Measurements from ENCODE around the gene GUK1.

GUK1 gene

GRCh38 chr1:228139406-228139930 lies 611 bp upstream of the GUK1 start:
- no peak for DNase-seq

DNA sequence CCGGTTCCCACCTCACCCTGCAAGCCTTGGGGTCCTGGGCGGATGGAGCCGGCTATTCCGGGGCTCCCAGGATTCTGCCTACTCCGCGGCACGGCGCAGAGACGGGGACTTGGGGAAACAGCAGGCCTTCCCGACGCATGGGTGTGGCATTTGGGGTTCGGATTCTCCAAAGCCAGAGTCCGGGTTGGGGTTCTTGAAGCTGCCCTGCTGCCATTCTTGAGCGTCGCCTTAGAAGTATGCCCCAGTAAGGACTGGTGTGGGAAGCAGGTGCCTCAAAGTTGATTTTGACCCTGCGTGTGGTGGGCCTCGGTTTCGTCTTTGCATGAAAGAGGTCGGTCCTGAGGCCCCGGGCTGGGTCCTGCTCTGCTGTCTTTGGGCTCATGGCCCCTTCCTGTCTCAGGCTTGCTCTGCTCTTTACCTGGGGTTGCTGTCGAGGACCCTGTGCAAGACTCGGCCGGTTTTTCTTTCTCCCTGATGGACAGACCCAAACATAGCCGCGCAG lies 696 bp downstream of the GUK1 start:
- no peak for DNase-seq

DNA sequence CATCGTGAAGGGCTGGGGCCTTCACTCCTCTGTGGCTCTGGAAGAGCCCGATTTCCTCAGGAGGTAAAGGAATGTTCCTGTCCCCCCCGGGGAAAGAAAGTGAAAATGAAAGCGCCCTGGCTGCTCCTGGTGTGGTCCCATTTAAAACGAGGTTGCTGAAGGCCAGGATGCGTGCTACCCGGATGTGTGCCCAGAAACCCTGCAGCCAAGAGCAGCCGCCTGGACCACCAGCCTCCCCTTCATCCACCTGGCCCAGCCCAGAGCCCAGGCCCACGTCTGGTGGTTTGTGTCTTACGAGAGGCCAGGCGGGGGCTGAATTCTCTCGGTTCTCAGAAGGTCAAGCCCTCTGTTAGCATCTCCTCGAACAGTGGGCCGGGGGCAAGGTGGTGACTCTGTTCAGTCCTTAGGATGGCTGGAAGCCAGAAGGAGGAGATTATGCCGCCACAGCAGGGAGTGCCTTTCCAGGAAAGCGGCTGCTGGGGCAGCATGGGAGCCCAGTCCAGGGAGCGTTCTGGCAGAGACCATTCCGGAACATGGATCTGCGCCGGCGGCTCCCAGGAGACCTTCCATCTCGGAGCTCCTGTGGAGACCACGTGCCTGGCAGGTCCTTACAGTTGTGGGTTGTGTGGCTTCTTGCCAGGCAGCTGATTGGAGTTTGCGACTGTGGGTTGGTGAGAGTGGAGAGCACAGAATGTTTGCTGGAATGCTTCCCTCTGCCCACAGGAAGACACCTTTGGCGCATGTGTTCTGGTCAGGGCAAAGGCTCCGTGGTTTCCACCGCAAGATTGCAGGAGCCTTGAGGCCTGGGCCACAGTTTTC lies 1.4 kb downstream of the GUK1 start:
- no peak for DNase-seq

- no peak for DNase-seq
Observed at GRCh38 chr1:228142155-228142691, 2.1 kb downstream of the GUK1 start.

GRCh38 chr1:228142701-228143136 lies 2.6 kb downstream of the GUK1 start:
- DNase-seq, result no peak

DNA sequence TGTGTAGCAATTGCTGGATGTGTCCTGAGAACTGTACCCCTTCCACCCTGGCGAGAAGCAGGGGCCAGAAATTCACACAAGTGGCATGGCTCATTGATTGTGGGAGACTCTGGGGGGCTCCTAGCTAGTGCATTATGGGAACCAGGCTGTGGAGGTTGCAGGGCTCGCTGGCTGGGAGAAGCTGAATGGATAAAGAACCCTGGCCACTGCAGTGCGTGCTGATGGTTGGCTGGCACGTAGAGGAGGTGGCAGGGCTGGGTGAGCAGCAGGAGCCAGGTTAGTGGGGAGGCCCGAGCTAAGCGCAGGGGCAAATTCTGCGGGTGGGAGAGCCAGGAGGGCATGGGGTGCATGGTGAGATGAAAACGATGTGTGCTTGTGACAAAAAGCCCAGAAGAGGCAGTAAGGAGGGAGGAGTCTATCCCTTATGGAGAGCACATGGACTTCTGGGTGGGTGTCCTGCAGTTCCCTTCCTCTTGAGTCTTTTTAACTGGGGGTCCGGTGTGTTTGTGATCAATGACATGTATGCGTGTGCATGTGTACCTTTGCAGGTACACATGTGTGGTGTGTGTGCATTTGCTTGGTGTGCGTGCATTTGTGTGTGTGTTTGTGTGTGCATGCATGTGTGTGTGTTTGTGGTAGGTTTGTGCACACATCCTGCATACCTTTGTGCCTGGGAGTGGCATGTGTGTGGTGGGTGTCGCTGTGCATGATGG lies 3.6 kb downstream of the GUK1 start:
- no peak for DNase-seq

- no peak for DNase-seq
Observed at GRCh38 chr1:228144193-228144992, 4.3 kb downstream of the GUK1 start.

DNA sequence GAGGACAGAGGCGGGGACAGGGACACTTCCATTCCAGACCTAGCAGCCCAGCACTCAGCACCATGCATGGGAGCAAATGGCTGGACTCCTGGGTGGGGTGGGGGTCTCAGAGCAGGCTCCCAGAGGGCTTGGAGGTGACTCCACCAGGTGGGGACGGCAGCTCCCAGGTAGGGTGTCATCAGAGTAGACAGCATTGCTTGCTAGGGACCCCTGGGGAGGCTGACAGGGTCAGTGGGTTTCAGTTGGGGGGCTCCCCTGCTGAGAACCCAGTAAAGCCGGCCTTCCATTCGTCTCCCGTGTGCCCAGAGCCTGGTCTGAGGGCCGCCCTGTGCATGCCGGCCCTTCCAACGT lies 4.9 kb downstream of the GUK1 start:
- DNase-seq, result no peak

DNA sequence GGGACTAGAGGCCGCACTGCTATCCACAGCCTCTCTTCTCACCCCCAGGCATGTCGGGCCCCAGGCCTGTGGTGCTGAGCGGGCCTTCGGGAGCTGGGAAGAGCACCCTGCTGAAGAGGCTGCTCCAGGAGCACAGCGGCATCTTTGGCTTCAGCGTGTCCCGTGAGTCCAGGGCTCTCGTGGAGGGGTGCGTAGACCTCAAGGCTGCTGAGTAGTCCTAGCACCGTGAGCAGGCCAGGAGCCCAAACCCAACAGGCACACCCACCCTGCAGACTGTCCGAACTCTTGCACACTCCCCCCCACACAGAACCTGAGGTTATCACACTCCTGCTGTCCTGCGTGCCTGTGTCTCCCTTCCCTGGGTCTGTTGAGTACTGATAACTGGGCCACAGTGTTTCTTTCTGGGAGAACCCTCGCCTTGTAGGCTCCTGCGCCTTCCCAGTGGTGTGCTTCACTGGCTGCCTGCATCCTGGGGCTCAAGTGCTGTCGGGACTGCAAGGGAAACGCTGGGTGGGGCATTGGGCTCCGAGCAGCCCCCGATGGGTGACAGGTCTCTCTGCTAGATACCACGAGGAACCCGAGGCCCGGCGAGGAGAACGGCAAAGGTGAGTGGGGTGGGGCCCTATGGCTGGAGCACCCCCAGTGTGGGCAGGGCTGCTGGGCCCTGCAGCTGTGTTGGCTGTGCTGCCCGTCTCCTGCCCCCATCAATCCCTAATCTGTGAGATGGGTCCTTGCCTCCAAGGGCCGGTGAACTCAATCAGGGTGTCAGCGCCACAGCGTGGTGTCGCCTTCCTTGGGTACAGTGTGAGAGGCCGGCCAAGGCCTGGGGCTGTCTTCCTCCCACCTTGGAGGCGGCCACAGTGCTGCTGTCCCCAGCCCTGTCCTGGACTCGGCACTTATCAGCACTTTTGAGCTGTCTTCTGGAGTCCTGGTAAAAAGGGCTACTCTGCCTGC lies 5.7 kb downstream of the GUK1 start:
- DNase-seq, result no peak

DNA sequence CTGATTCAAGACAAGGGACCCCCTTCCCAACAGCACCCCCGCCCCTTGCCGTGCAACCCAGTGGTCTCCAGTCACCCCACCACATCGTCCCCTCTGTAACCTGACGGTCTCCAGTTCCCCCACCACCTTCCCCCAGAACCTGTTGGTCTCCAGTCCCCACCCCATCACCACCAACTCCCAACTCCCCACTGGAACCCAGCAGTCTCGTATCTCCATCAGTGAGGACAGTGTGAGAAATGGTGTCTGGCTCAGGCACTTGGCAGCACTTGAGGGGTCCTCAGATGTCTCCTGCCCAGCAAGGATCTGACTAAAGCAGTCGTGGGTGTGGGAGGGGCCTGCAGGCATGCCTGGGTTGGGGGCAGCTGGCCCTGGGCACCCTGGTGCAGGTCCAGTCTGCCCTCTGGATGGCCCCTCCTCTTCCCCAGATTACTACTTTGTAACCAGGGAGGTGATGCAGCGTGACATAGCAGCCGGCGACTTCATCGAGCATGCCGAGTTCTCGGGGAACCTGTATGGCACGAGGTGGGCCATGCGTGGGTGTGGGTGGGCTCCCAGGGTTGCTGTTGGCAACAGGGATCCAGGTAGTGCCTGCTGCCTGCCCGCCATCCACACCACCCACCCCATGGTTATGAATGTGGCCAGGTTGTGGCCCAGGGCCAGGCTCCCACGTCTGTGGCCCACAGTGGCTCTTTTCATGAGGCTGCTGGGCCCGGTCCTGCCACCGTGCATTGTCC lies 6.5 kb downstream of the GUK1 start:
- DNase-seq, result no peak

GRCh38 chr1:228147151-228147693 lies 7.1 kb downstream of the GUK1 start:
- DNase-seq, result no peak

DNA sequence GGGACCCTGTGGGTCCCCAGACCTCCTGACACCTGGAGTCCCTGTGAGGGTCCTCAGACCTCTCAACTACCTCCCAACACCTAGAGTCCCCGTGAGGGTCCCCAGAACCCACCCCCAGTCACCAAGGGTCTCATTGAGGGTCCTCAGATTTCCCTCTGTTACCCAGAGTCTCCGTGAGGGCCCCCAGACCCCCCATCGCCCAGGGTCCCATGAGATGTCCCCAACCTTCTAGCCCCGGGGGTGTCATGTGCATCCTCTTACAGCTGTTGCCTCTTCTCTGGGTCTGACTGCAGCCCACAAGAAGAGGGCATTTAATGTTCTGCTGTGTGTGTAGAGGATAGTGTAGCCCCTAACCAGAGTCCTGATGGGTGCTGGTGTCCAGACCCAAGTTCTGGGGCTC lies 7.7 kb downstream of the GUK1 start:
- DNase-seq, result no peak

DNA sequence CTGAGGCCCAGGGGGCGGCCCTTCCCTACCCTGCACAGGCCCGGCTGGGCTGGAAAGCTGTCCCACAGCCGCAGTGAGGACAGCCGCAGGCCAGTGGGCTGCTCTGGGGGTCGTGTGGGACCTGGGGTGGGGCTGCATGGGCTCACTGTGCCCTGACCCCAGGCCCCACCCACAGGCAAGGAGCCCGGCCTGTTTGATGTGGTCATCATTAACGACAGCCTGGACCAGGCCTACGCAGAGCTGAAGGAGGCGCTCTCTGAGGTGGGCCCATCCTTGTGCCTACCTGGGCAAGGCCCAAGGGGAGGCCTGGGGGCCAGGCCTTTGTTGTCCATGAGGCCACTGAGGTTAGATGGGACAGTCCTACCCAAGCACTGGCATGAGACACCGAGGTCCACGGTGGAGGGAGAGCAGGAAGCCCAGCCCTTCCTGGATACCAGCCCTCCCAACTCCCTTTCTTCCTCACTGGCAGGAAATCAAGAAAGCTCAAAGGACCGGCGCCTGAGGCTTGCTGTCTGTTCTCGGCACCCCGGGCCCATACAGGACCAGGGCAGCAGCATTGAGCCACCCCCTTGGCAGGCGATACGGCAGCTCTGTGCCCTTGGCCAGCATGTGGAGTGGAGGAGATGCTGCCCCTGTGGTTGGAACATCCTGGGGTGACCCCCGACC lies 8.2 kb downstream of the GUK1 start:
- no peak for DNase-seq

- no peak for DNase-seq
Observed at GRCh38 chr1:228148935-228149405, 8.9 kb downstream of the GUK1 start.

DNA sequence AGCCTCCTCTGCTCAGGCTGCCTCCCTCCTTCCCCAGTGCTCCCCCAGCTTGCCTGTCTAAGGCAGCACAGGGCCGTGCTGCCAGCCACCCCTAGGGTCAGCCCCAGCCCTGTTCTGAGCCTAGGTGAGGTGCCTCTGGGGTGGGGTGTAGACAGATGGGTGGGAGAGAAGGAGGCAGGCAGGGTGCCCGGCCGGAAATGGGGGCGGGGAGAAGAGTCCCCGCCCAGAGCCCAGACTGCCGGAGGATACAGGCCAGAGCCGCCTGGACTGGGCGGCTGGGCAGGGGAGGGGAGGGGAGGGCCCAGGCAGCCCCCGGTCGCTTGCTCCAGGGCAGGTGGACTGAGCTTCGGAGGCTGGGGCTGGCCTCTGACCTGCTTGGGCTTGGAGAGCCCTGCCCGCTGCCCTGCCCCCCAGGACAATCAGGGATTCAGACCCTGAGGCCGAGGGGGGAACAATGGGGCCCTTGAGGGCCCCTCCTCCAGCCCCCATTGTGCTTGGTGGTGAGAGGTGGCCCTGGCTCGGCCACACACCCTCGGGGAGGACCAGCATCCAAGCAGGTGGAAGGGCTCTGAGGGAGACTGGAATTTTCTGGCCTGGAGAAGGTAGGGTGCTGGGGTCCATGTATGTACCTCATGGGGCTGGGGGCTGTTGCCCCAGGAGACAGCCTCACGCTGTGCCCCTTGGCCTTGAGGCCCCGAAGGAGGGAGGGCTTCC lies 9.5 kb downstream of the GUK1 start, which contains the start of gene GJC2:
GJC2 (plus strand) TSS at position 525 of the 714 bp plus-strand sequence. CDS start 7,829 bp downstream, outside the sequence.
- DNase-seq, result no peak

GRCh38 chr1:228150120-228150460 lies 10.0 kb downstream of the GUK1 start:
- DNase-seq, result no peak

DNA sequence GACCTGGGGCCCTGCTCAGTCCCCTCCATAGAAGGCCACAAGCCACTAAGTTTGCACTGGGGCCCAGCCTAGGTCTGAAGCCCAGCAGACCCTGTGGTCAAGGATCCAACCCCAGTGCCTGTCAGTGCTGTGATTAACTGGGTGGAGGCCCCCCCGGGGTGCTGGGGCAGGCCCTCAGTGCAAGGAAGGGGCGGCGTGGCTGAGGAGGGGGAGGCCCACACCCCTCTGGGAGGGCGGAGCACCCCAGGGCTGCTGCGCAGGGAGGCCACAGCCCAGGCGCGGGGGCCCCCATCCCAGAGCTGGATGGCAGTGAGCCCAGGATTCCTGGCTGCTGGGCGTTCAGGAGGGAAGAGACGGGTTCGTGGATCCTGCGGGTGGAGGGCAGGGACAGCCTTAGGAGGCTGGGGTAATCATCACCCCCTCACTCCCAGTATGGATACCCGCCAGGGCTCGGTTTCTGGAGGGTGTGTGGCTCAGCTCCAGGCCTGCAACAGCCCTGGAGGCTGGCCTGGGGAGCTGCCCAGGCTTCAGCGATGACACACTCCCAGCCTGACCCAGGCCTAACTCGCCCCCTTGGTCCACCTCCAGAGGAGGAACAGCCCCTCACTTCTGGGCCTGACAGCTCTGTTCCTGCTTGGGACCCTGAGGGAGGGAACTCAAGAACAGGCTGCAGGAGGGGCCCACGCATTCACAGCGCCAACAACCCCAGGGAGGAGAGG lies 10.5 kb downstream of the GUK1 start:
- no peak for DNase-seq

- no peak for DNase-seq
Observed at GRCh38 chr1:228151180-228151925, 11.3 kb downstream of the GUK1 start.
